Transverse colon (tissue), 4 donors: Measurements from ENCODE around the gene TRIM45. TPM values are rescaled to one million over a fixed set of nuclear protein-coding genes. Genes with fewer than 3 reads are reported as not detected.

Source experiments
- DNase-seq: peaks from one replicate; pipeline ENCODE4 v3.0.0-alpha.2; 2019
- H3K27ac ChIP-seq, 4 donors: fragments of 200-600 bp; sonication (generic); 2 replicates each; pipeline ENCODE4 v1.5.1; 2016 to 2018; ENCODE audit warnings: inconsistent platforms in 4 of 4
- H3K27me3 ChIP-seq: fragments of 200-600 bp; sonication (generic); 2 replicates; pipeline ENCODE4 v1.5.1; 2017; ENCODE audit warnings: inconsistent platforms
- H3K36me3 ChIP-seq, 4 donors: fragments of 200-600 bp; sonication (generic); 2 replicates each; pipeline ENCODE4 v1.5.1; 2017 to 2019; ENCODE audit warnings: inconsistent platforms in 4 of 4
- H3K4me1 ChIP-seq, 4 donors: fragments of 200-600 bp; sonication (generic); 2 replicates each; pipeline ENCODE4 v1.5.1; 2017 to 2020; ENCODE audit warnings: inconsistent platforms in 4 of 4
- H3K4me3 ChIP-seq, 4 donors: fragments of 200-600 bp; sonication (generic); 1 replicate in 1 of 4; 2 replicates in 3 of 4; pipeline versions ENCODE4 v1.5.1 to v1.6.1; 2017 to 2019; ENCODE audit warnings: inconsistent platforms in 4 of 4
- H3K9me3 ChIP-seq, 2 donors: fragments of 200-600 bp; sonication (generic); 2 replicates each; pipeline ENCODE4 v1.5.1; 2017 to 2019; ENCODE audit warnings: inconsistent platforms in 2 of 2
- EP300 ChIP-seq: sonication (generic); formaldehyde crosslinking; IDR thresholded peaks from one replicate; pipeline ENCODE4 v1.6.1; 2017; ENCODE audit warnings: antibody characterized with exemption, low read depth
- POLR2A ChIP-seq: fragments of 450-650 bp; IDR thresholded peaks from one replicate; pipeline ENCODE4 v1.6.1; 2016; ENCODE audit warnings: antibody characterized with exemption, mild to moderate bottlenecking, moderate library complexity
- POLR2AphosphoS5 ChIP-seq, 3 donors: sonication (generic); formaldehyde crosslinking; IDR thresholded peaks; one replicate each; pipeline ENCODE4 v1.6.1; 2016; ENCODE audit warnings: antibody characterized with exemption in 3 of 3
- WGBS, 2 donors: methylation state at CpG; one replicate each; pipeline ENCODE4 v1.1.5; 2018; ENCODE audit warnings: low coverage in 1 of 2; 5-methylcytosine and 5-hydroxymethylcytosine counted together
- in situ Hi-C, 4 donors: fragments of 200-750 bp; cut with MboI; loops; one replicate each; pipeline versions ENCODE4 v1.15.0 to v1.15.1; 2017; ENCODE audit warnings: low sequenced_read_pairs in 3 of 4, low pct_ligation_motif_present in 1 of 4, low pct_unique_long_range_greater_than_20kb in 1 of 4
- intact Hi-C: fragments of 100-400 bp; cut with DNase I; formaldehyde crosslinking; loops from one replicate; pipeline ENCODE4 v1.15.1; 2023; ENCODE audit warnings: low total_unique reads
- total RNA-seq, 4 donors: library from RNA; depleted of rRNA; stranded (reverse); fragments of >200 nt; gene quantifications; one replicate each; pipeline ENCODE4 v1.1.0, GENCODE V29; 2016
- TF ChIP-seq, protein P1 (sequence below), 5 experiments: fragments of 200-600 bp in 3 of 5; fragments of 450-650 bp in 2 of 5; sonication (generic) in 3 of 5; IDR thresholded peaks; 1 replicate in 2 of 5; 2 replicates in 3 of 5; pipeline ENCODE4 v1.5.1; 2016 to 2017; ENCODE audit warnings: antibody characterized with exemption in 5 of 5, inconsistent platforms in 3 of 5, mild to moderate bottlenecking in 2 of 5, moderate library complexity in 1 of 5

The TRIM45 gene
- total RNA-seq = 100 to 1,000 TPM in 1 of 4 donors, 1 to 10 TPM in 3; 2.6 to 106 (median 3.1) TPM

GRCh38 chr1:117121589-117122329 lies at the start of gene TRIM45:
Gene TRIM45, minus strand, starts transcription at chr1:117121749. Its CDS starts 548 bp downstream, at chr1:117121201.
- in situ Hi-C loops = loop anchor here in 3 of 4 donors (10.0 to 25.0 kb wide), 3 partner anchors 57 to 791 kb away; partner anchors contain the start of gene TTF2 (in 2 of the 3)
- peak; percentile 97 for DNase-seq
- peak within 1 kb of the TSS; percentile 77 to 91 (median 86) for H3K27ac ChIP-seq
- H3K9me3 ChIP-seq = no peaks in the 10 kb centered on the region
- 2% methylated on average over 45 of the region's 71 CpGs; no CpG with 5 or more reads in 1 of the 2 donors for WGBS, 2 donors
- peaks cover 6 to 16% (median 13%) of the 10 kb centered on the region in 4 donors for H3K4me1 ChIP-seq
- H3K4me3 ChIP-seq = peak within 1 kb of the TSS; percentile 46 to 85 (median 68)
- H3K27me3 ChIP-seq = peaks cover 6% of the 10 kb centered on the region
- TF ChIP-seq POLR2AphosphoS5 (IDR thresholded peaks at IDR 0.05) = peak in 2 of 3 donors; percentile 41 to 51
- TF ChIP-seq, protein P1, sequence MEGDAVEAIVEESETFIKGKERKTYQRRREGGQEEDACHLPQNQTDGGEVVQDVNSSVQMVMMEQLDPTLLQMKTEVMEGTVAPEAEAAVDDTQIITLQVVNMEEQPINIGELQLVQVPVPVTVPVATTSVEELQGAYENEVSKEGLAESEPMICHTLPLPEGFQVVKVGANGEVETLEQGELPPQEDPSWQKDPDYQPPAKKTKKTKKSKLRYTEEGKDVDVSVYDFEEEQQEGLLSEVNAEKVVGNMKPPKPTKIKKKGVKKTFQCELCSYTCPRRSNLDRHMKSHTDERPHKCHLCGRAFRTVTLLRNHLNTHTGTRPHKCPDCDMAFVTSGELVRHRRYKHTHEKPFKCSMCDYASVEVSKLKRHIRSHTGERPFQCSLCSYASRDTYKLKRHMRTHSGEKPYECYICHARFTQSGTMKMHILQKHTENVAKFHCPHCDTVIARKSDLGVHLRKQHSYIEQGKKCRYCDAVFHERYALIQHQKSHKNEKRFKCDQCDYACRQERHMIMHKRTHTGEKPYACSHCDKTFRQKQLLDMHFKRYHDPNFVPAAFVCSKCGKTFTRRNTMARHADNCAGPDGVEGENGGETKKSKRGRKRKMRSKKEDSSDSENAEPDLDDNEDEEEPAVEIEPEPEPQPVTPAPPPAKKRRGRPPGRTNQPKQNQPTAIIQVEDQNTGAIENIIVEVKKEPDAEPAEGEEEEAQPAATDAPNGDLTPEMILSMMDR (IDR thresholded peaks at IDR 0.05) = peak; percentile 61 to 73 (median 70)
- no peak for TF ChIP-seq EP300
- intact Hi-C loops = no loop called here
- H3K36me3 ChIP-seq = no peaks in the 10 kb centered on the region

- DNase-seq = no peak
- WGBS, 2 donors = 77 to 81% methylated on average over 4 of the region's 4 CpGs
- no peaks in the 10 kb centered on the region for H3K27me3 ChIP-seq
- H3K27ac ChIP-seq = no peak overlapping the region
- intact Hi-C loops (no loop called here), in situ Hi-C loops (no loop called here)
- TF ChIP-seq POLR2A (no peak), POLR2AphosphoS5 (IDR thresholded peaks at IDR 0.05) (no peak), EP300 (no peak)
- TF ChIP-seq, protein P1 (IDR thresholded peaks at IDR 0.05) = no peak
- no peaks in the 10 kb centered on the region for H3K9me3 ChIP-seq
- H3K36me3 ChIP-seq = no peaks in the 10 kb centered on the region
- no peaks in the 10 kb centered on the region for H3K4me1 ChIP-seq
- H3K4me3 ChIP-seq = no peak overlapping the region
Measured at GRCh38 chr1:117169871-117170596, 48.5 kb upstream of the TRIM45 start.

GRCh38 chr1:117167402-117167801 lies 45.9 kb upstream of the TRIM45 start:
- intact Hi-C loops = no loop called here
- DNase-seq = no peak
- TF ChIP-seq POLR2AphosphoS5 (IDR thresholded peaks at IDR 0.05) (no peak), POLR2A (no peak), EP300 (no peak)
- TF ChIP-seq, protein P1 (IDR thresholded peaks at IDR 0.05) = no peak
- Histone ChIP-seq H3K36me3 (no peaks in the 10 kb centered on the region), H3K9me3 (no peaks in the 10 kb centered on the region), H3K27me3 (no peaks in the 10 kb centered on the region), H3K27ac (no peak overlapping the region), H3K4me3 (no peak overlapping the region), H3K4me1 (no peaks in the 10 kb centered on the region)
- in situ Hi-C loops = no loop called here

DNA sequence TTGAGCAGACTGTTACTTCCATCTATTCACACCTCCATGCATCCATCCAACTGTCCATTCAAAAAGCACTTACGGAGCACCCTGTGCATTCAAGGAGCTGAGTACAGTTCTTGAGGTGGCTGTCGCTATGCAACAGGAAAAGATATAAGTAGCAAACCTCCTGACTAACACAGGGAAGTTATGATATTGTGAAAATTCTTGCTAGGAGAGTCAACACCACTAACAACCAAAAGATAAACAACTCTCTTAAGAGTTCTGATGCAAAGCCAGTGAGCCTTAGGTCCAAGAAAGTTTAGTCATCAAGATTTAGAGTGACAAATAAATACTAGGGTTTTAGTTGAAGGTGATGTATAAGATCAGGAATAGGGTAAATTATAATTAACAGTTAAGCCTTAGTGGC lies 44.5 kb upstream of the TRIM45 start:
- no peak overlapping the region for H3K4me3 ChIP-seq
- no peaks in the 10 kb centered on the region for H3K9me3 ChIP-seq
- in situ Hi-C loops (no loop called here), intact Hi-C loops (no loop called here)
- no peak for TF ChIP-seq POLR2A
- DNase-seq = no peak
- WGBS, 2 donors = 64 to 100% methylated on average over 1 to 2 of the region's 2 CpGs
- H3K27me3 ChIP-seq = no peaks in the 10 kb centered on the region
- no peak overlapping the region for H3K27ac ChIP-seq
- no peaks in the 10 kb centered on the region for H3K36me3 ChIP-seq
- H3K4me1 ChIP-seq = no peaks in the 10 kb centered on the region
